B cell (primary cell): ENCODE measurements around the gene CEP112. TPM values are rescaled to one million over a fixed set of nuclear protein-coding genes. Genes with fewer than 3 reads are reported as not detected.

Experiments
- ATAC-seq: fragments of 200-7000 bp; cut with Tn5 transposase; one replicate; pipeline ENCODE4 v1.10.0; 2021; ENCODE audit warnings: low read depth, mild to moderate bottlenecking, moderate number of reproducible peaks, moderate library complexity
- CTCF ChIA-PET: fragments of 350-600 bp; sonication (Branson Sonifier 250); formaldehyde crosslinking; loops from one replicate; lab custom pipeline; 2021; ENCODE audit warnings: antibody characterized with exemption, inconsistent platforms; lab: Charles Lee
- POLR2A ChIA-PET: fragments of 350-600 bp; sonication (Branson Sonifier 250); formaldehyde crosslinking; loops from one replicate; lab custom pipeline; 2021; ENCODE audit warnings: antibody characterized with exemption; lab: Charles Lee
- DNase-seq: peaks from one replicate; pipeline ENCODE4 v3.0.0; 2013
- H2AFZ ChIP-seq: 2 replicates; pipeline ENCODE4 v1.6.1; 2012; ENCODE audit warnings: mild to moderate bottlenecking, low read depth, low read length; ENCODE audit not compliant: insufficient read depth, poor library complexity, severe bottlenecking
- H3K27ac ChIP-seq, 2 donors: 1 replicate in 1 of 2; 2 replicates in 1 of 2; pipeline ENCODE4 v1.5.1; 2012 to 2013; ENCODE audit warnings: low read length in 2 of 2, mild to moderate bottlenecking in 2 of 2, moderate library complexity in 1 of 2
- H3K27me3 ChIP-seq, 4 experiments: fragments of 200-600 bp in 1 of 4; sonication (generic) in 1 of 4; replicated peaks in 1 of 4; 1 replicate in 2 of 4; 2 replicates in 2 of 4; pipeline versions ENCODE4 v1.6.1 to v1.7.0; 2013 to 2016; ENCODE audit warnings: low read length in 3 of 4, mild to moderate bottlenecking in 2 of 4, mixed read lengths in 1 of 4, moderate library complexity in 1 of 4; ENCODE audit not compliant: insufficient read depth in 4 of 4, control insufficient read depth in 3 of 4; ENCODE audit errors: control extremely low read depth in 1 of 4
- H3K36me3 ChIP-seq, 2 experiments: replicated peaks in 1 of 2; 1 replicate in 1 of 2; 2 replicates in 1 of 2; pipeline versions ENCODE4 v1.6.1 to v1.7.1; 2013; ENCODE audit warnings: low read length in 1 of 2; ENCODE audit not compliant: insufficient read depth in 2 of 2, control insufficient read depth in 1 of 2; ENCODE audit errors: control extremely low read depth in 1 of 2, extremely low read depth in 1 of 2
- H3K4me1 ChIP-seq, 2 donors: fragments of 200-600 bp in 1 of 2; sonication (generic) in 1 of 2; 1 replicate in 1 of 2; 2 replicates in 1 of 2; pipeline versions ENCODE4 v1.5.1 to v1.6.1; 2013 to 2017; ENCODE audit warnings: low read length in 2 of 2; ENCODE audit not compliant: control insufficient read depth in 2 of 2, insufficient read depth in 2 of 2
- H3K4me2 ChIP-seq: replicated peaks from 2 replicates; pipeline ENCODE3; 2012; ENCODE audit warnings: mild to moderate bottlenecking, low read depth, low read length; ENCODE audit not compliant: poor library complexity, severe bottlenecking
- H3K4me3 ChIP-seq, 5 experiments: fragments of 200-600 bp in 1 of 5; sonication (generic) in 1 of 5; 1 replicate in 3 of 5; 2 replicates in 2 of 5; pipeline versions ENCODE4 v1.5.1 to v1.7.0; 2011 to 2016; ENCODE audit warnings: low read length in 4 of 5, mild to moderate bottlenecking in 4 of 5, low read depth in 2 of 5, control low read depth in 1 of 5, moderate library complexity in 1 of 5; ENCODE audit not compliant: insufficient read depth in 1 of 5; ENCODE audit errors: control extremely low read depth in 1 of 5, extremely low read depth in 1 of 5
- H3K79me2 ChIP-seq: fragments of 200-600 bp; sonication (generic); one replicate; pipeline ENCODE4 v1.6.0; 2016; ENCODE audit warnings: low read length; ENCODE audit not compliant: control insufficient read depth, insufficient read depth
- H3K9ac ChIP-seq: fragments of 200-600 bp; sonication (generic); 2 replicates; pipeline ENCODE4 v1.6.1; 2017; ENCODE audit warnings: mild to moderate bottlenecking, low read length, moderate library complexity
- H3K9me3 ChIP-seq, 3 donors: one replicate each; pipeline versions ENCODE4 v1.6.1 to v1.7.1; 2013; ENCODE audit warnings: low read length in 2 of 3; ENCODE audit not compliant: control insufficient read depth in 2 of 3, insufficient read depth in 1 of 3; ENCODE audit errors: control extremely low read depth in 1 of 3
- H4K20me1 ChIP-seq: 2 replicates; pipeline ENCODE4 v1.6.0; 2012; ENCODE audit warnings: mild to moderate bottlenecking, low read length; ENCODE audit not compliant: insufficient read depth, control insufficient read depth, poor library complexity, severe bottlenecking
- H3K27ac Mint-ChIP-seq: one replicate; pipeline ENCODE4 v1.8.0; 2021; ENCODE audit warnings: mixed read lengths
- H3K27me3 Mint-ChIP-seq: one replicate; pipeline ENCODE4 v1.8.0; 2021; ENCODE audit warnings: mixed read lengths
- H3K4me1 Mint-ChIP-seq: one replicate; pipeline ENCODE4 v1.8.0; 2021; ENCODE audit warnings: mixed read lengths
- H3K4me3 Mint-ChIP-seq: one replicate; pipeline ENCODE4 v1.8.0; 2021; ENCODE audit warnings: mixed read lengths
- H3K9me3 Mint-ChIP-seq: one replicate; pipeline ENCODE4 v1.8.0; 2022; ENCODE audit warnings: mixed read lengths; ENCODE audit not compliant: insufficient read depth
- EZH2 ChIP-seq: IDR thresholded peaks from 2 replicates; pipeline ENCODE4 v1.6.1; 2012; ENCODE audit warnings: borderline replicate concordance, low read depth, mild to moderate bottlenecking, moderate library complexity, low read length; ENCODE audit not compliant: insufficient read depth, poor library complexity, severe bottlenecking
- WGBS: methylation state at CpG from one replicate; pipeline ENCODE4 v1.1.5; 2013; ENCODE audit warnings: missing lambda C conversion rate; ENCODE audit not compliant: insufficient coverage; 5-methylcytosine and 5-hydroxymethylcytosine counted together
- intact Hi-C: fragments of 100-400 bp; cut with micrococcal nuclease; formaldehyde crosslinking; loops from one replicate; pipeline ENCODE4 v1.10.0; 2022
- polyA plus RNA-seq: library from polyadenylated mRNA; depleted of rRNA; stranded (reverse); fragments of >200 nt; gene quantifications from 2 replicates; pipeline ENCODE4 v1.2.3, GENCODE V29; 2012
- total RNA-seq, 2 donors: library from RNA; stranded (reverse); fragments of 120-200 nt in 1 of 2; gene quantifications; 1 replicate in 1 of 2; 2 replicates in 1 of 2; pipeline versions ENCODE4 v1.2.3 to v1.2.4, GENCODE V29; 2013 to 2022
- TF ChIP-seq, protein P1 (sequence below): fragments of 200-600 bp; IDR thresholded peaks from one replicate; pipeline ENCODE4 v1.8.0; 2022; ENCODE audit warnings: antibody characterized with exemption, mild to moderate bottlenecking

Gene CEP112
- total and polyA plus RNA-seq, 2 donors (not counting 1 experiment from before 2014, with no cell fraction given), result 0.57 to 4.6 TPM

GRCh38 chr17:65985571-65985970 lies 206.4 kb downstream of the CEP112 start:
- no peaks in the 10 kb centered on the region for H3K79me2 ChIP-seq
- POLR2A ChIA-PET, result no interaction called here
- H2AFZ ChIP-seq, result no peak overlapping the region
- peaks cover 6% of the 10 kb centered on the region for H3K9me3 Mint-ChIP-seq
- H3K27ac ChIP-seq, result no peak overlapping the region
- peaks cover 15% of the 10 kb centered on the region for H3K27me3 Mint-ChIP-seq
- WGBS, result 83% methylated on average over 1 of the region's 3 CpGs
- TF ChIP-seq, protein P1, sequence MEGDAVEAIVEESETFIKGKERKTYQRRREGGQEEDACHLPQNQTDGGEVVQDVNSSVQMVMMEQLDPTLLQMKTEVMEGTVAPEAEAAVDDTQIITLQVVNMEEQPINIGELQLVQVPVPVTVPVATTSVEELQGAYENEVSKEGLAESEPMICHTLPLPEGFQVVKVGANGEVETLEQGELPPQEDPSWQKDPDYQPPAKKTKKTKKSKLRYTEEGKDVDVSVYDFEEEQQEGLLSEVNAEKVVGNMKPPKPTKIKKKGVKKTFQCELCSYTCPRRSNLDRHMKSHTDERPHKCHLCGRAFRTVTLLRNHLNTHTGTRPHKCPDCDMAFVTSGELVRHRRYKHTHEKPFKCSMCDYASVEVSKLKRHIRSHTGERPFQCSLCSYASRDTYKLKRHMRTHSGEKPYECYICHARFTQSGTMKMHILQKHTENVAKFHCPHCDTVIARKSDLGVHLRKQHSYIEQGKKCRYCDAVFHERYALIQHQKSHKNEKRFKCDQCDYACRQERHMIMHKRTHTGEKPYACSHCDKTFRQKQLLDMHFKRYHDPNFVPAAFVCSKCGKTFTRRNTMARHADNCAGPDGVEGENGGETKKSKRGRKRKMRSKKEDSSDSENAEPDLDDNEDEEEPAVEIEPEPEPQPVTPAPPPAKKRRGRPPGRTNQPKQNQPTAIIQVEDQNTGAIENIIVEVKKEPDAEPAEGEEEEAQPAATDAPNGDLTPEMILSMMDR, result no peak
- TF ChIP-seq EZH2, result no peak
- intact Hi-C loops, result no loop called here
- no peak overlapping the region for H3K4me3 ChIP-seq
- H3K4me1 Mint-ChIP-seq, result no peaks in the 10 kb centered on the region
- no peaks in the 10 kb centered on the region for H4K20me1 ChIP-seq
- no peaks in the 10 kb centered on the region for H3K27me3 ChIP-seq
- H3K9me3 ChIP-seq, result peaks cover 3 to 7% (median 4%) of the 10 kb centered on the region in 3 donors
- ATAC-seq (no peak), DNase-seq (no peak)
- H3K27ac Mint-ChIP-seq, result no peak overlapping the region
- no peaks in the 10 kb centered on the region for H3K36me3 ChIP-seq
- H3K9ac ChIP-seq, result no peak overlapping the region
- CTCF ChIA-PET, result no interaction called here
- H3K4me1 ChIP-seq, result no peaks in the 10 kb centered on the region
- no peak overlapping the region for H3K4me2 ChIP-seq
- H3K4me3 Mint-ChIP-seq, result no peak overlapping the region

DNA sequence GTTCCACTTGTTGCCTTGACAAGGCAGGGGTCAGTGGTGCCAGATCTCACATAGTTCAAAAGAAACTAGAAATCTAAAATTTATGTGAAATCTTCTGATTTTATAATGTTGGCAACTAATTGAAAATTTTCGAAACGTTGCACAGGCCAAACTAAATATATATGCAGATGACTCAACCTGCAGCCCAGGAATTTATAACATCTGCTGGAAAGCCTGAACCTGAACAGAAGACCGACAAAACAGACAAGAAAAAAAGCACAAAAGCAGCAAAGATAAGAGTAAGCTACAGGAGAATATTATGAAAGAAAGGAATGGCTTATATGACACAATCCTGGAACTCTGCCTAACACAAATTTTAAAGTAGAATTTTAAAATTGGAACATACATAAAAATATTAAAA lies 207.6 kb downstream of the CEP112 start:
- Mint-ChIP-seq H3K4me3 (no peak overlapping the region), H3K4me1 (no peaks in the 10 kb centered on the region), H3K27ac (no peak overlapping the region), H3K27me3 (peaks cover 11% of the 10 kb centered on the region), H3K9me3 (peaks cover 6% of the 10 kb centered on the region)
- Histone ChIP-seq H3K4me3 (no peak overlapping the region), H3K4me1 (no peaks in the 10 kb centered on the region), H3K79me2 (no peaks in the 10 kb centered on the region), H3K4me2 (no peak overlapping the region), H3K27me3 (no peaks in the 10 kb centered on the region), H3K27ac (no peak overlapping the region), H3K9me3 (peaks cover 3 to 7% (median 4%) of the 10 kb centered on the region in 3 donors), H3K9ac (no peak overlapping the region), H3K36me3 (no peaks in the 10 kb centered on the region), H4K20me1 (no peaks in the 10 kb centered on the region), H2AFZ (no peak overlapping the region)
- ATAC-seq (no peak), DNase-seq (no peak)
- TF ChIP-seq EZH2, result no peak
- TF ChIP-seq, protein P1, result no peak
- CTCF ChIA-PET, result no interaction called here
- WGBS, result no CpG with 5 or more reads among the region's 3 CpGs
- intact Hi-C loops, result no loop called here
- POLR2A ChIA-PET, result no interaction called here
